HG02610 (cell line): ENCODE results near the gene BRAF.
A peak's percentile ranks its signal among the peaks of the same experiment; 100 is the strongest.
"Not testable (repeated sequence)": the region's sequence is repeated elsewhere in the genome, so short reads cannot be mapped to it uniquely, and the experiment has no call there.

Source experiments
- ATAC-seq: cut with Tn5 transposase; IDR thresholded peaks from one replicate; pipeline ENCODE4 v1.9.1; 2021; ENCODE audit warnings: mild to moderate bottlenecking, moderate library complexity; ENCODE audit not compliant: unreplicated experiment

BRAF gene

DNA sequence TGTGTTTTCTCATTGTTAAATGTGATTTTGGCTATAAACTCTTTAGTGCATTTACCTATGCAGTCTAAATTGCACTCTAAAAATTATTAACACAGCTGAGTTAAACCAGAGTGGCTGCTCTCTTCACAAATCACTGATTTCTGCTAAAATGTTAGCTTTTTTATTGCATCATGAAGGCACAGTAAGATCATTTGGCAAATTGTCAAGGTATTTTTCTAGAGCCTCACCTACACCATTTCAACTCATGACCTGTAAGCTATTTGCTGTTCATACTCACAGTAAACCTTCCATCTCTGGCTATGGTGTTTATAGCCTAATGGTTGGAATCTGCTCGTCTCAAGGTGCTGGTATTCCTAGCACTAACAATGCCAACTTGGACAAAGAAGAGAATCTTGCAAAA lies 202.5 kb downstream of the BRAF start:
- ATAC-seq, result no peak

GRCh38 chr7:140719721-140720120 lies 205.0 kb downstream of the BRAF start:
- ATAC-seq, result no peak

DNA sequence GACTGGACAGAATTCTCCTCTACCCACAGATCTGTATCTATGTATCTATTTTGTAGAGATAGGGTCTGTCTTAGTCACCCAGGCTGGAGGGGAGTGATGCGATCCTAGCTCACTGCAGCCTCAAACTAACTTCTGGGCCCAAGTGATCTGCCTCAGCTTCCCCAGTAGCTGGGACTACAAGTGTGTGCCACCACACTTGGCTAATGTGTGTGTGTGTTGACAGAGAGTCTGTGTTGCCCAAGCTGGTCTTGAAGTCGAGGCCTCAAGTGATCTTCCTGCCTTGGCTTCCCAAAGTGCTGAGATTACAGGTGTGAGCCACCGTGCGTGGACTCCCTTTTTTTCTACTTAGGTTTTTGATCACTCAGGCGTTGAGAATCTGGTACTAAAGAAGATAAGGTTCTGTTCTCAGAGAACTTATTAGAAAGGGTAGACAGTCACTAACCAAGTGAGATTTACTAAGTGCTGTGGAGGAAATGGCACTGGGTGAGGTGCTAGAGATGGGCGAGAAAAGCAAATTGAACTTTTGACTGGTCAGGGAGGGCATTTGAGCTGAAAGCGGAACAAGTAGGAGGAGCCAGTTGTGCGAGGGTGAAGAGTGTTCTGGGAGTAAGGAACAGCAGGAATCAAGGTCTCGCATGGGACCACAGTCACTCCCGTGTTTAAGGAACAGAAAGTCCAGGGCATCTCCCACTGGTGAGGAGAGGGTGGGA lies 210.2 kb downstream of the BRAF start:
- no peak for ATAC-seq

- ATAC-seq, result not testable (repeated sequence)
These were observed 212.3 kb downstream of the BRAF start for GRCh38 chr7:140712392-140712791.

DNA sequence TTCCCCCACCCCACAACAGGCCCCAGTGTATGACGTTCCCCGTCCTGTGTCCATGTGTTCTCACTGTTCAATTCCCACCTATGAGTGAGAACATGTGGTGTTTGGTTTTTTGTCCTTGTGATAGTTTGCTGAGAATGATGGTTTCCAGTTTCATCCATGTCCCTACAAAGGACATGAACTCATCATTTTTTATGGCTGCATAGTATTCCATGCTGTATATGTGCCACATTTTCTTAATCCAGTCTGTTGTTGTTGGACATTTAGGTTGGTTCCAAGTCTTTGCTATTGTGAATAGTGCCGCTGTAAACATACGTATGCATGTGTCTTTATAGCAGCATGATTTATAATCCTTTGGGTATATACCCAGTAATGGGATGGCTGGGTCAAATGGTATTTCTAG lies 216.0 kb downstream of the BRAF start:
- ATAC-seq, result not testable (repeated sequence)

DNA sequence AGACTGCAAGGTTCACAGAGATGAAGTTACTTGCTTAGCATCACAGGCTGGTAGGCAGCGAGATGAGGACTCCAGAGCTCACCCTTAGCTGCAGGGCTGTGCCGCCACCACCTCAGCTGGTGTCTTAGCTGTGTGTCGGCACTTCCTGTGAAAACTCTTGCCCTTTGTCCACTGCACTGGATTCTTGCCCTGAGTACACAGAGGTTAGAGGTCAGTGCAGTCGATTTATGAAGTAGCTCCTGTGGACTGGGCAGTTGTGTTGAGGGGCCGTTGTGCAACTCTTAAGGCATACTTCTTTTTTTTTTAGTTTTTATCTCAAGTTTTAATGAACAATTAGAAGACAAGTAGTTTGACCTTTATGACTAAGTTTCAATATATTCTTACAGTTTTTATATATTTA lies 217.6 kb downstream of the BRAF start:
- ATAC-seq, result no peak

DNA sequence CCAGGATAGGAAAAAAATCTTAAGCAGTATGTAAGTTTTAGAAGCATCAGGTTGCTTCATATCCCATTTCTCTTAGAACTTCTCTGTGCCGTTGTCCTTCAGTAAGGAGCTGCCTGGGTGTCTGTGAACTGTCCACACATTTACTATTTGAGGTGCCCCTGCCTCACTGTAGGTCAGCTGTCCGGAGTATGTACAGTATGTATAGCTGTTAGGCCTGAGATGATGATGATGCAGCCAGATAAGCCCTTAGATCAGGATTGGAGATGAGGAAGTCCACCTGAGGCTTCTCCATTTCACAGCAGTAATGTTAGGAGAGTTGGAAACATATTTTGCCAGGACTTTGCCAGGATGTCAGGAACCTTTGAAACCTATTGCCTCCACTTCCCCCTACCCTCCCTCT lies 220.5 kb downstream of the BRAF start:
- no peak for ATAC-seq

GRCh38 chr7:140702774-140703173 lies 222.0 kb downstream of the BRAF start:
- no peak for ATAC-seq

DNA sequence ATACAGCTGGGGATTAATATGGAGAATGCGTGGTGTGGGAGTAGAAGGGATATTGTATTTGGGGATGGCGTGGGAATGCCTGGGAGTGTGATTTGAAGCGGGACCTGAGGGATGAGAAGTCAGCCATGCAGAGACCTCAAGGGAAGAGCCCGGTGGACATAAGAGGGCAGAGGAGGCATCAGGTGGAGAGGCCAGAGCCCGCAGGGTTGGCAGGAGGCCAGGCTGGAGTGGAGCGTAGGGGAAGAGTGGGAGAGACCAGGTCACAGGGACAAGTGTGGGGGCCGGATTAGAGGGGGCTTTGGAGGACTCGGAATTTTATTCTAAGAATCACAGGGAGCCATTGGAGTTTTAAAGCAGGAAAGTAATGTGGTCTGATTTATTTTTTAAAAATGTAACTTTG lies 226.3 kb downstream of the BRAF start:
- no peak for ATAC-seq

- ATAC-seq, result no peak
These were observed 227.1 kb downstream of the BRAF start for GRCh38 chr7:140697447-140698143.

DNA sequence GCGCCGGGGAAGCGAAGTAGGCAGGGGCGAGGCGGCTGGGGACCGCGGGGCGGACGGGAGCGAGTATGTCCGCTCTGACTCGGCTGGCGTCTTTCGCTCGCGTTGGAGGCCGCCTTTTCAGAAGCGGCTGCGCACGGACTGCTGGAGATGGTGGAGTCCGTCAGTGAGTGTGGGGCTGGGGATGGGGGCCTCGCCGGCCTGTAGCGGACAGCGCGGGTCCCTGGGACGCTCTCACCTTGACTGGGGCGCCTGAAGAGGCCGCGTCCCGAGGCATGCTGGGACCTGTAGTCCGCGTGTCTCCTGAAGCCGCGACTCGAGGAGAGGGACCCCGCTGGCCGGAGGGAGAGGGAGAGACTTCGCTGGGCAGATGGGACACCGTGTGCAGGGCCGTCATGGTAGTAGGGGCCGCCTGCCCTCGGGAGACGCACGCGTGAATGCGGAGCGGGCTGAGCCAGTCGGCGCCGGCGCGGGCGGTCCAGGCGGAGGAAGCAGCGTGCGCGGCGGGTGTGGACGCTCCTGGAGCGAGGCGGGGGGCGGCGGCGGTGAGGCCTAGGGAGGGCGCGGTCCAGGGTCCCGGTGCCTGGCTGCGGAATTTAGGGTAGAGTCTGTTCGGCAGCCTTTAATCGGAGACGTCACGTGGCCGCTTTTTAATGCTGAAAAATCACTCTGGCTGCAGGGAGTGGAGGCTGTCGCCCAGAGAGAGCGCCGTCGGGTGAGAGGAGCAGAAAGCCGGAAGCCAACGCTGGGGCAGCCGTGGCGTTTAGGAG lies 227.9 kb downstream of the BRAF start, which contains the start of gene NDUFB2:
NDUFB2 (plus strand) TSS at position 29 of the 767 bp plus-strand sequence; CDS start at position 66, 37 bp downstream.
- peak; percentile 96 for ATAC-seq

GRCh38 chr7:140696024-140696679 lies 228.6 kb downstream of the BRAF start:
- ATAC-seq, result no peak

DNA sequence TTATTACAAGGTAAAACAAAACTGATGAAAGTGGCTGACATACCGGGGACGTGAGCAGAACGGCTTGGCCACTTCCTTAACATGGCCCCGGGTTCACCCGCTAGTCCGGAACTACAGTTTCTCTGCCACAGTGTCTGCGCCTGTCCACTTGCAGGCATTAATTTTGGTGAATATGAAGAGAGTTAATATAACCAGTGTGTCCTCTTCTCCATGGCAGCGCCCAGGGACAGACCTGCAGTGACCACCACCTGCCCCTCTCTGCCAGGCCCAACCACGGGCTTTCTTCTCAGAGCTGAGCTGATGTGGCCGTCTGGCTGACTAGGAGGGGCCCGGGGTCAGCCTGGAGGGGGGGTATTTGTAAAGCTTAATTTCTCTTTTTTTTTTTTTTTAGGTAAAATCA lies 229.3 kb downstream of the BRAF start:
- ATAC-seq, result no peak

- ATAC-seq, result no peak
These were observed 230.1 kb downstream of the BRAF start for GRCh38 chr7:140694592-140694991.

DNA sequence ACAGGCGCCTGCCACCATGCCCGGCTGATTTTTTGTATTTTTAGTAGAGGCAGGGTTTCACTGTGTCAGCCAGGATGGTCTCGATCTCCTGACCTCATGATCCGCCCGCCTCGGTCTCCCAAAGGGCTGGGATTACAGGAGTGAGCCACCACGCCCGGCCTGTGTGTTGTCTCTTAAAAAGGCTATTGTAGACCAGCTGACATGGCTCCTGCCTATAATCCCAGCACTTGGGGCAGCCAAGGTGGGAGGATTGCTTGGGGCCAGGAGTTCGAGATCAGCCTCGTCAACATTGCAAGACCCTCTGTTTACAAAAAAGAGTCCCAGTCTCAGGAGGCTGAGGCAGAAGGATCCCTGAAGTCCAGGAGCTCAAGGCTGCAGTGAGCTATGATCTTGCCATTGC lies 230.9 kb downstream of the BRAF start:
- not testable (repeated sequence) for ATAC-seq

DNA sequence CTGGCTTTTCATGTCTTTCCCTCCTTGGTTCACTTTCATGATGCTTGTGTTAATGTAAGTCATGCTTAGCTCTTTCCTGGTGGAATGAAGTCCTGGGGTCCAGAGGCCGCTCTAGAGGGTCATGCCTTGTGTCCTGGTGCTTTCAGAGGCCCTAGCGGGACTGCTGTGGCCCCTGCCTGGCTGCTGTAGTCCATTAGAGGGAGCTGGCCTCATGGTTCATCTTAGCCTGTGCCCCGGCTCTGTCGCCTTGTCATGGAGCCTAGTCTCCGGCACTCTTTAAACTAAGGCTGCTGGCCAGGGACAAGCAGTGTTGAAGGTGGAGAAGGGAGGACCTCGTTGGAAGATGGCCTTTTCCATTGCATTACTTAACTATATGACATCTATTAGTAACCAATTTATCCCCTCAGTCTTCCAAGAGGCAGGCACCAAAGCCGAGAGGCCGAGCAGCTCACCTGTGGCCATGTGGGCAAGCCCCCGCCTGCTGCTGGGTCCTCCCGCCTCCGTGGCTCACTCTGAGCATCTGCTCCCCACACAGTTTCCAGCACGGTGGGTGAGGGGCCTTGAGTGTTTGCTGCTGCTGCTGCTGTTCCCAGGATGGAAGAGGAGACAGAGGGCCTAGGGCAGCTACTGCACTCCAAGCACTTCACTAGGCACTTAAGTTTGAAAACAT lies 233.2 kb downstream of the BRAF start:
- no peak for ATAC-seq

DNA sequence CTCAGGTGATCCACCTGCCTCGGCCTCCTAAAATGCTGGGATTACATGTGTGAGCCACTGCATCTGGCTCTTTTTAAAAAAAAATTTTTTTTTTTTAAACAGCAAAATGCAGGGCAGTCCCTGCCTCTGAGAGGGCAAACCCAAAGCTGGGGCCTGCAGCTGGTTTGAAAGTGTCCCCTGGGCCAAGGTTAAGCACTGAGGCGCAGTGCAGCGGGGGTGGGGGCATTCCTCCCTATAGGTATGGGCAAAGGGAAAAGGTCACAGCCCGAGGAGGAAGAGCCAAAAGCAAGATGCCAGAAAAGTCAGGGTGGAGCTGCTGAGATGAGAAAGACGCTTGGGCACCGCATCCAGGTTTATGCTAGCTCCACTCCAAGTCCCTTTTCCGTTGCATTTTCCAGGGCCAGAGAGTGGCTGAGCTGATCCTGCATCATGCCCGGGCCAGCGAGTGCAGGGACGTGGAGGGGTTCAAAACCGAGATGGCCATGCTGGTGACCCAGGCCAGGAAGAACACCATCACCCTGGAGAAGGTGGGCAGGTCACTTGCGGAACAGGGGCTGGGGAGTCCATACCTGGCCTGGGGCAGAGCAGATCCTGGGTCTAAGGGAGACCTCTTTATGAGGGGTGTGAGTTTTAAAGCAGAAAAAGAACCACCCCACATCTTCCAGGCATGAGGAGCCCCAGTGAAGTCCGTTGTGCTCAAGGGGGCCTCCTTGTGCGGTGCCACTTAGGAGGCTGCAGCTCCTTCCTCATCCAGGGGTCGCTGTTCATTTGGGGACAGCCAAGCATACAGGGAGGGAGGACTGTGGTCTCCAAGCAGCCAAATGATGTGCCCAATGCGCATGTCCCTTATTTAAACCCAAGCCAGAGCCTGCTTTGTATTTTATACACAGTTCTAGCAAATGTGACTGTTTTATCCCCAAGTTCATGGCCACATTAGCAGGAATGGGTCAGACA lies 235.3 kb downstream of the BRAF start:
- no peak for ATAC-seq

- no peak for ATAC-seq
These were observed 236.4 kb downstream of the BRAF start for GRCh38 chr7:140688341-140688740.

GRCh38 chr7:140686921-140687320 lies 237.8 kb downstream of the BRAF start:
- no peak for ATAC-seq
